Neutrophil (primary cell): ENCODE data around the gene SLC20A1.

Experiments used
- H3K27ac ChIP-seq: fragments of 200-600 bp; sonication (generic); 2 replicates; pipeline ENCODE4 v1.5.1; 2016; ENCODE audit warnings: mild to moderate bottlenecking, moderate library complexity
- H3K27me3 ChIP-seq: fragments of 200-600 bp; sonication (generic); 2 replicates; pipeline ENCODE4 v1.6.0; 2016; ENCODE audit warnings: mild to moderate bottlenecking
- H3K36me3 ChIP-seq: fragments of 200-600 bp; sonication (generic); 2 replicates; pipeline ENCODE4 v1.5.1; 2017
- H3K4me1 ChIP-seq, 2 experiments: fragments of 200-600 bp in 1 of 2; sonication (generic) in 1 of 2; 1 replicate in 1 of 2; 2 replicates in 1 of 2; pipeline versions ENCODE4 v1.5.1 to v1.6.1; 2013 to 2016; ENCODE audit warnings: low read depth in 1 of 2, low read length in 1 of 2, mild to moderate bottlenecking in 1 of 2, moderate library complexity in 1 of 2; ENCODE audit not compliant: control insufficient read depth in 1 of 2, insufficient read depth in 1 of 2
- H3K4me3 ChIP-seq, 2 experiments: fragments of 200-600 bp in 1 of 2; sonication (generic) in 1 of 2; 1 replicate in 1 of 2; 2 replicates in 1 of 2; pipeline ENCODE4 v1.5.1; 2013 to 2016; ENCODE audit warnings: low read depth in 1 of 2, low read length in 1 of 2, mild to moderate bottlenecking in 1 of 2, moderate library complexity in 1 of 2
- H3K9me3 ChIP-seq: fragments of 200-600 bp; sonication (generic); 2 replicates; pipeline ENCODE4 v1.5.1; 2016
- CTCF ChIP-seq: fragments of 200-600 bp; sonication (generic); IDR thresholded peaks from 2 replicates; pipeline ENCODE4 v1.5.1; 2016; ENCODE audit warnings: antibody characterized with exemption

Gene SLC20A1

GRCh38 chr2:112693596-112693995 is 47.9 kb downstream of the SLC20A1 start:
- Histone ChIP-seq H3K27ac (no peak overlapping the region), H3K9me3 (no peaks in the 10 kb centered on the region), H3K4me3 (no peak overlapping the region), H3K36me3 (no peaks in the 10 kb centered on the region), H3K4me1 (peaks cover 33 to 39% of the 10 kb centered on the region in 2 experiments), H3K27me3 (no peaks in the 10 kb centered on the region)
- no peak for TF ChIP-seq CTCF

- Histone ChIP-seq H3K4me3 (no peak overlapping the region), H3K9me3 (no peaks in the 10 kb centered on the region), H3K4me1 (peaks cover 37 to 43% of the 10 kb centered on the region in 2 experiments), H3K36me3 (no peaks in the 10 kb centered on the region), H3K27ac (no peak overlapping the region), H3K27me3 (no peaks in the 10 kb centered on the region)
- TF ChIP-seq CTCF = no peak
These were observed 48.4 kb downstream of the SLC20A1 start for GRCh38 chr2:112694182-112694581.

- Histone ChIP-seq H3K4me3 (peak overlapping the region in 1 of 2 experiments; percentile 47), H3K27ac (peak overlapping the region; percentile 99), H3K4me1 (peaks cover 33 to 40% of the 10 kb centered on the region in 2 experiments)
These were observed 53.2 kb downstream of the SLC20A1 start for GRCh38 chr2:112698834-112699515.

GRCh38 chr2:112699984-112700667 is 54.4 kb downstream of the SLC20A1 start:
- no peak for TF ChIP-seq CTCF
- peak overlapping the region; percentile 99 for H3K27ac ChIP-seq
- H3K27me3 ChIP-seq = no peaks in the 10 kb centered on the region
- peaks cover 33 to 40% of the 10 kb centered on the region in 2 experiments for H3K4me1 ChIP-seq
- peak overlapping the region; percentile 31 to 47 for H3K4me3 ChIP-seq
- no peaks in the 10 kb centered on the region for H3K9me3 ChIP-seq
- H3K36me3 ChIP-seq = no peaks in the 10 kb centered on the region

More at GRCh38 chr2:112698834-112699515, 53.2 kb downstream of the SLC20A1 start:
- no peaks in the 10 kb centered on the region for H3K27me3 ChIP-seq
- no peaks in the 10 kb centered on the region for H3K9me3 ChIP-seq
- no peak for TF ChIP-seq CTCF
- no peaks in the 10 kb centered on the region for H3K36me3 ChIP-seq

- Histone ChIP-seq H3K27ac (peak overlapping the region; percentile 99), H3K9me3 (no peaks in the 10 kb centered on the region), H3K4me1 (peaks cover 39 to 44% of the 10 kb centered on the region in 2 experiments), H3K27me3 (no peaks in the 10 kb centered on the region), H3K4me3 (peak overlapping the region; percentile 7 to 47), H3K36me3 (no peaks in the 10 kb centered on the region)
- TF ChIP-seq CTCF = no peak
These were observed 55.3 kb downstream of the SLC20A1 start for GRCh38 chr2:112701052-112701451.
